IPS-NIHi11 (cell line): ENCODE data around the gene RBCK1.
A peak's percentile ranks its signal among the peaks of the same experiment; 100 is the strongest.
"Not testable (repeated sequence)": the region's sequence is repeated elsewhere in the genome, so short reads cannot be mapped to it uniquely, and the experiment has no call there.

Experiments used
- DNase-seq: peaks from one replicate; pipeline ENCODE4 v3.0.0; 2012; ENCODE audit warnings: mixed read lengths, low spot score

The RBCK1 gene

GRCh38 chr20:407953-408842 is at the start of gene RBCK1:
RBCK1 (plus strand) TSS chr20:408299; CDS start chr20:408758, 459 bp downstream.
- peak; percentile 98 for DNase-seq

- no peak for DNase-seq
Observed at GRCh38 chr20:358891-359555, 49.1 kb upstream of the RBCK1 start.

GRCh38 chr20:361561-361960 is 46.5 kb upstream of the RBCK1 start:
- no peak for DNase-seq

DNA sequence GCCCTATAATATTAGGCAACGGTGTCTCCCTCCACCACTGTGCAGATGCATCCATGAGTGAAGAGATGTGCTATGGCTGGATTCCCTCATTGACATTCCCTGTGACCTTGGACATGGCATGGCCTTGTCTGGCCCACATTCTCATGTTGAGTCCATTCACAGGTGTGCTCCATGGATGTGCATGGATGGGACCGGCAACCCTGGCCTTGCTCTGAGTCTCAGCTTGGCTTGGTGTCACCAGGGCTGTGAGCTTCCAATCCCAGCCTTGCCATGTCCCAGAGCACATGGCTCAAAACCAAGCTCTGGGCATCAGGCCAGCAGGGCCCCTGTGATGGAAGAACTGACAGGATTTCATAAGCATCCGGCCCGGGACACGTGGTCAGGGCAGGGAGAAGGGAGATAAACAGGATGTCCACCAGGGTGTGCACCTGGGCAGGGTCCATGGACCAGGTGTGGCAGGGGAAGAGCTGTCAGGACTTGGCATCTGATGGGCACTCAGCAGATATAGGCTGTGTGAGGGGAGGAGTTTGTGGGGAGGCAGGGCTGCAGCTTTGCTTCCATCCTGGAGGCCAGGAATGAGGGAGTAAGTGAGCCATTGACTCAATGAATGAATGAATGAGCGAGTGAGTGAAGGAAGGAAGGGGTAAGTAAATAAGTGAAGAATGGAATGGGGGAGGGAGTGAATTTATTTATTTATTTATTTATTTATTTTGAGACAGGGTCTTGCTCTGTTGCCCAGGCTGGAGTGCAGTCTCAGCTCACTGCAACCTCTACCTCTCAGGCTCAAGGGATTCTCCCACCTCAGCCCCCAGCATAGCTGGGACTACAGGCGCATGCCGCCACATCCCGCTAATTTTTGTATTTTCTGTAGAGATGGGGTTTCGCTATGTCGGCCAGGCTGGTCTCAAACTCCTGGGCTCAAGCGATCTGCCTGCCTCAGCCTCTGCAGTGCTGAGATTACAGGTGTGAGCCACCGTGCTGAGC is 45.5 kb upstream of the RBCK1 start:
- DNase-seq: peak; percentile 54

DNA sequence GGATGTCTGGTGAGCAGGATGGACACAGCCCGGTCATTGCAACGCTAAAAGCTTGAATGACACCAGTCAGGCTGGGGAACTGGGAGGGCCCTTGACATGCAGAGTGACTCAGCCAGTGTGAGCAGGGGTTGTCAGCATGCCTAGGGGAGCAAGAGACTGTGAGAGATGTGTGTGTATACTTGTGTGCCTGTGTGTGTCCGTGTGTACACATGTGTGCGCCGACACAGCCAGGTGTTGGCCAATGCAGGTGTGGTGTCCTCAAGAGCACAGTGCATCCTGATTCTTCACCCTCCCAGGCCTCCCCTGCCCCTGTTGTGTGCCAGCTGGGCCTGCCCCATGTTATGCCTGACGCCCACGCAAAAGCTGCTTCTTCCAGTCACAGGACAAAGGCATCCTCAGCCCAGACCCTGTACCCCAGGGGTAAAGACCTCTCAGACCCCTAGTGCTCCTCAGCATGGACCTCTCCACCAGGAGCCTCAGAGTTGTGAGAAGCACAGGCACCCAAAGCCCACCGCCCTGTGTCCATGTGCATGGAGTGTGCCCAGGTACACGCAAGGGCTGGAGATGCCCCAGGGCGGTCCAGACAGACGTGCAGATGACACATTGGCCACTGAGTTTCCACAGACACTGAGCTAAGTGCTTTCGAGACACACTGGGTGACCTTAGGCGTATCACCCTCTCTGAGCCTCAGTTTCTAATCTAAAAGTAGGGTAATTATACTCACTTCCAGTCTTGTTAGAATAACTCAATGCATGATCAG is 44.6 kb upstream of the RBCK1 start:
- no peak for DNase-seq

GRCh38 chr20:364905-365794 is 42.9 kb upstream of the RBCK1 start:
- DNase-seq: no peak

GRCh38 chr20:366041-366718 is 41.9 kb upstream of the RBCK1 start:
- peak; percentile 1 for DNase-seq

DNA sequence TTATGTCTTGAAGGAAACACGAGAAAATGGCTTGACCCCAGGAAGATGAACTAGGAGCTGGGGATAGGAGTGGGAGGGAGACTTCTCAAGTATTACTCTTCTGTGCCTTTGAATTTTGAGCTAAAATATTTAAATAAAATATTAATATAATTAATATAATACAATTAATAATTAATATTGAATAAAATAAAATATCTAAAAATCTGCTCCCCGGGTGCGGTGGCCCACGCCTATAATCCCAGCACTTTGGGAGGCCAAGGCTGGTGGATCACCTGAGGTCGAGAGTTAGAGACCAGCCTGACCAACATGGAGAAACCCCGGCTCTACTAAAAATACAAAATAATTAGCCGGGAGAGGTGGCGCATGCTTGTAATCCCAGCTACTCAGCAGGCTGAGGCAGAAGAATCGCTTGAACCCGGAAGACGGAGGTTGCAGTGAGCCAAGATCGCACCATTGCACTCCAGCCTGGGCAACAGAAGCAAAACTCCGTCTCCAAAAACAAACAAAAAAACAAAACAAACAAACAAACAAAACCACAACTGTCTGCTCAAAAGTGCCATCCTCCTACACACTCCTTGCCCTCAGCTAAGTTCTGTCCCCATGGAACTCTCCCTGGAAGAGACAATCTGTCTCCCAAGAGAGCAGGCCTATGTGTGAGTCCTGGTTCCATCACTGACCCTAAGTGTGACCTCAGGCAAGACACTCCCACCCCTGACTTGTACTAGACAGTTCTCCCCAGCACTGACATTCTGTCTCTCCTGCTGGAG is 41.2 kb upstream of the RBCK1 start:
- DNase-seq: no peak

- no peak for DNase-seq
Observed at GRCh38 chr20:367486-367887, 40.6 kb upstream of the RBCK1 start.

DNA sequence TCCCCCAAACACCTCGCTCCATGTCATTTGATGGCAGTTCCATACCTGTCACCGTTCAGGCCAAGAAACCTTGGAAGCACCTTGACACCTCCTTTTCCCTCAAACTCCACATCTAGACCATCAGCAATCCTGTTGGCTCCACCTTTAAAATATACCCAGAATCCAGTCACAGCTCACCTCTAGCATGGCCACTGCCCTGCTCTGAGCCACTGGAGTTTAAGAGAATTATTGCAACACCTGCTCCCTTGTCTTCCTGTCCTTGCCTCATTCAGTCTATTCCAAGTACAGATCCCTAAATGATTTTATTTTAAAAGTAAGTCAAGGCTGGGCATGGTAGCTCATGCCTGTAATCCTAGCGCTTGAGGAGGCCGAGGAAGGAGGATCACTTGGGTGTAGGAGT is 39.2 kb upstream of the RBCK1 start:
- DNase-seq: no peak

GRCh38 chr20:370151-370600 is 37.9 kb upstream of the RBCK1 start:
- no peak for DNase-seq

GRCh38 chr20:370977-371754 is 36.9 kb upstream of the RBCK1 start:
- no peak for DNase-seq

DNA sequence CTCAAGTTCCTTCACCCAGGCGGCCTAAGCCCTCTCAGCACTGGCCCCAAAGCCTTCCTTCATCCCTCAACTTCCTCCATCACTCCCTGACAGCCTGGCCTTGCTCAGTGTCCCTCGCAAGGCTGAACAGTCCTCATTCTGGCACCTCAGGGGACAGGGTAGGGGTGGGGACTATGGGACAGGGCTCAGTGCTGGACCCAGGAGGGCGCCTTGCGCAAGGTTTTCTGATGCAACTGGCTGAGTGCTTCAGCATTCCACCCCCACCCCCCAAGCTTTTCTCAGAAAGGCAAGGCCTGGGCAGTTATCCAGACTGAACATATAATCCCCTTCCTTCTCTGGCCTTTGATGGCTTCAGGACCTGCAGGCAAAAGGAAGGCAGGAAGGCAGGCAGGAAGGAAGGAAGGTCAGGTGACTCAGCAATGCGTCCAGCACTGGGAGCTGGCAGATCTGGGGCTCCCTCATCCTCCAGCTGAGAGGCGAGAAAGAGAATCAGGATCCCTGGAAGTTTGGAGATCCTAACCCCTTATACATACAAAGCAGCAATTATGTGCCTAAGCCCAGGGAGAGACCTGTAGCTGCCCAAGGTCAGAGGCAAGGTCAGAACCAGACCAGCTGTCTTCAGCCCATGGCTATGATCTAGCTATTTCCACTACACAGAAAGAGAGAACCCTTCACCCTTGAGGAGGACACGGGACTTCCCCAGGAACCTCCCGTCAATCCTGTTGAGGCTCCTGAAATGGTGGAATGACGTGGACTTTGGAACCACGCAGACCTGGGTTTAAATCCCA is 36.1 kb upstream of the RBCK1 start:
- DNase-seq: peak; percentile 38

GRCh38 chr20:372543-373082 is 35.5 kb upstream of the RBCK1 start:
- not testable (repeated sequence) for DNase-seq

DNA sequence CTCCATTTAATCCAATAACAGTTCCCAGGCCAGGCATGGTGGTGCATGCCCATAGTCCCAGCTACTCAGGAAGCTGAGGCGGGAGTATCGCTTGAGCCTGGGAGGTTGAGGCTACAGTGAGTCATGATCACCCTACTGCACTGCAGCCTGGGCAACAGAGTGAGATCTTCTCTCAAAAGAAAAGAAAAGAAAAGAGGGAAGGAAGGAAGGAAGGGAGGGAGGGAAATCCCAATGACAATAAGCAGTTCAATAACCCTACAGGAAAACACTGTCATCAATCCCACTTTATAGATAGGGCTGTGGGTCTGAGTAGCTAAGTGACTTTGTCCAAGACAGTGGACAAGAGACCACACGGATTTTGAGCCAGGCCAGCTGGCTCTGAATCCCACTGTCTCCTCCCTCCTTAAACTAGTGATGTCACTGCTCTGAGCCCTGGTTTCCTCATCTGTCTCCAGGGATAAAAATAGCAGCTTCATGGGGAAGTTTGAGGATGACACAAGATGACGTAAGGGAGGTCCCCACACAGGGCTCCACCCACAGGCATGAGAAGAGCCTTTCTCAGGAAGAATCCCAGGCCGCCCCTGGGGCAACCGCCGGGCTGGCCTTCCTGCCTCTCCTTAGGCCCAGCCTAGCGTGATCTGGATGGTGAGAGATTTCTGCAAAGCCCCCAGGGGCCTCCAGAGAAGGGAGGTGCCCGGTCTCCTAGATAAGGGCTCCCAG is 34.8 kb upstream of the RBCK1 start:
- peak; percentile 26 for DNase-seq

GRCh38 chr20:375265-375889 is 32.7 kb upstream of the RBCK1 start:
- no peak for DNase-seq
